ENCODE measurements around the gene ATP8A1.

ATP8A1 gene

DNA sequence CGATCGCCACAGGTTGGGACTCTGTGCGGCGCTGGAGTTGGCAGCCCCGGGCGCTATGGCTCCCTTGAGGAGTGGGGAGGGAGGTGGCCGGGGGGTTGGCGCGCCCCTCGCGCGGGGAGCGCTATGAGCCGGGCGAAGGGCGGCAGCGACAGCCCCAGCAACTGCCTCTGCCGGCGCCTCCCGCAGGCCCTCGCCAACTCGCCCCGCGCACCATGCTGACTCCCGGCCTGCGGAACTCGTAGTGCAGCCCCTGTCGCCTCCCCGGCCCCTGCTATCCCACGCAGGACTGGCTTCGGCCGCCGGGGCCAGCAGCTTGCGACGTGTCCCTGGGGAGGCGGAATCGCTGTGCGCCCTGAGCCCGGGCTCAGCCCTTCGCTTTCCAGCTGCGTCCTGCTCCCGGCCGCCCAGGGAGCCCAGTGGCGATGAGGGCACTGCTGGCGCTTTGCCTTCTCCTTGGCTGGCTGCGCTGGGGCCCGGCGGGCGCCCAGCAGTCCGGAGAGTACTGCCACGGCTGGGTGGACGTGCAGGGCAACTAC lies 259.2 kb downstream of the ATP8A1 start:
- no peak for TF ChIP-seq CTCF (IDR thresholded peaks at IDR 0.05; ENCODE audit: insufficient read depth, low read depth, low read length, missing control alignments)
- peak; percentile 29 for DNase-seq (ENCODE audit: low read depth)
- H3K4me3 ChIP-seq (ENCODE audit: low read length): peak overlapping the region; percentile 2

- peak; percentile 27 for DNase-seq (ENCODE audit: low read depth)
- no peak for TF ChIP-seq CTCF (IDR thresholded peaks at IDR 0.05; ENCODE audit: insufficient read depth, low read depth, low read length, missing control alignments)
- peak within 1 kb of the TSS; percentile 21 for H3K4me3 ChIP-seq (ENCODE audit: low read length)
These were observed 259.9 kb downstream of the ATP8A1 start, which contains the start of gene SHISA3 for GRCh38 chr4:42396752-42397634. Gene SHISA3 (plus strand): TSS chr4:42397488. CDS start chr4:42398057, 569 bp downstream.

- H3K4me3 ChIP-seq (ENCODE audit: low read length): no peak overlapping the region
- no peak for TF ChIP-seq CTCF (IDR thresholded peaks at IDR 0.05; ENCODE audit: insufficient read depth, low read depth, low read length, missing control alignments)
These were observed 260.5 kb downstream of the ATP8A1 start for GRCh38 chr4:42396361-42396751.

GRCh38 chr4:42395595-42395994 lies 261.3 kb downstream of the ATP8A1 start:
- TF ChIP-seq CTCF (IDR thresholded peaks at IDR 0.05; ENCODE audit: insufficient read depth, low read depth, low read length, missing control alignments): no peak
- DNase-seq (ENCODE audit: low read depth): no peak

More at GRCh38 chr4:42396361-42396751, 260.5 kb downstream of the ATP8A1 start:
- DNase-seq (ENCODE audit: low read depth): no peak

DNA sequence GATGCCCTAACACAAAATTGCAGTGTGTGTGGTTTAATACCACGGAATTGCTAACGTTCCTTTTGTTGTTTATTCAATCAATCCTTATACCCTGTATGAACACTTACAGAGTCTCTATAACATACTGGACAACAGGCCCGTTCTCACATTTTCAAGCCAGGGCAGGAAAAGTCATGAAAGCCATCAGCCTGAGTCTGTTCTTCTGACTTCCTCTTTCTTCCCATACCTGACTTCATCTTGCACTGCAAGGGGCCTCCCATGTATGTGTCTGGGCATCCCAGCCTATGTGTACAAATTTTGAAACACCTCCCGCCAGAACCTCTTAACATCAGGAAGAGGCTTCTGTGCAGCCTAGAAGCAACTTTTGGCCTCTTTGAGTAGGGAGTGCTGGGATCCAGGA lies 264.5 kb downstream of the ATP8A1 start:
- no peak overlapping the region for H3K4me3 ChIP-seq (ENCODE audit: low read length)
- no peak for TF ChIP-seq CTCF (IDR thresholded peaks at IDR 0.05; ENCODE audit: insufficient read depth, low read depth, low read length, missing control alignments)
- no peak for DNase-seq (ENCODE audit: low read depth)

More at GRCh38 chr4:42395595-42395994, 261.3 kb downstream of the ATP8A1 start:
- no peak overlapping the region for H3K4me3 ChIP-seq (ENCODE audit: low read length)

DNA sequence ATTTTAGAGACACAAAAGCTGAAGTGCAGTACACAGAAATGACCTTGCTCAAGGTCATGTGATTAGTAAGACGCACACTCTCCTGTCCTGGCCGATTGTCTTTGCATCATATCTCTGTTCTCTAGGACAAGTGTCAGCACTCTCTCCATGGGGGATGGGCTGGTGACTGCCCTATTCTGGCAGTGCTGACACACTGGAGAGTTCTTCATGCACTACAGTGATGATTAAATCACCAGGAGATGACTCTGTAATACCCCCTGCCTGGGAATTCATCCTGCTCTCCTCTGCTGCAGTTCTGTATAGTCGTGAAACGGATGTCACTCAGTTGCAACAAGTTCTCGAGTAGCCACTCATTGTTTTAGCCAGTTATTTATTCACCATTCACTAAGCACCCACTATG lies 264.9 kb downstream of the ATP8A1 start:
- no peak for TF ChIP-seq CTCF (IDR thresholded peaks at IDR 0.05; ENCODE audit: insufficient read depth, low read depth, low read length, missing control alignments)
- H3K4me3 ChIP-seq (ENCODE audit: low read length): no peak overlapping the region
- no peak for DNase-seq (ENCODE audit: low read depth)

Data from epithelial cell of esophagus (primary cell).